Posterior vena cava (tissue), 2 donors: ENCODE measurements around the gene FHOD3. TPM values are rescaled to one million over a fixed set of nuclear protein-coding genes. Genes with fewer than 3 reads are reported as not detected.
"Not testable (repeated sequence)": the region's sequence is repeated elsewhere in the genome, so short reads cannot be mapped to it uniquely, and the experiment has no call there.

Source experiments
- DNase-seq: peaks from one replicate; pipeline ENCODE4 v3.0.0-alpha.2; 2020; ENCODE audit warnings: low spot score
- intact Hi-C, 2 donors: fragments of 100-400 bp; cut with DNase I; formaldehyde crosslinking; loops; one replicate each; pipeline versions ENCODE4 v1.14.1 to v1.14.2; 2022 to 2023
- total RNA-seq, 2 donors: library from RNA; stranded (reverse); fragmentation: NEBNext Ultra II Directional; extraction: Animal tissue kit (Norgen Biotek cat#: 25700); gene quantifications; one replicate each; pipeline ENCODE4 v1.2.1, GENCODE V29; 2021
- donor health status: DM: yes; HTN: yes; CAD: no.
- donor health status: DM: yes; HTN: yes; CAD: no.

The FHOD3 gene
- total RNA-seq, 2 donors from 2014 or later = 26.0 to 29.8 TPM

DNA sequence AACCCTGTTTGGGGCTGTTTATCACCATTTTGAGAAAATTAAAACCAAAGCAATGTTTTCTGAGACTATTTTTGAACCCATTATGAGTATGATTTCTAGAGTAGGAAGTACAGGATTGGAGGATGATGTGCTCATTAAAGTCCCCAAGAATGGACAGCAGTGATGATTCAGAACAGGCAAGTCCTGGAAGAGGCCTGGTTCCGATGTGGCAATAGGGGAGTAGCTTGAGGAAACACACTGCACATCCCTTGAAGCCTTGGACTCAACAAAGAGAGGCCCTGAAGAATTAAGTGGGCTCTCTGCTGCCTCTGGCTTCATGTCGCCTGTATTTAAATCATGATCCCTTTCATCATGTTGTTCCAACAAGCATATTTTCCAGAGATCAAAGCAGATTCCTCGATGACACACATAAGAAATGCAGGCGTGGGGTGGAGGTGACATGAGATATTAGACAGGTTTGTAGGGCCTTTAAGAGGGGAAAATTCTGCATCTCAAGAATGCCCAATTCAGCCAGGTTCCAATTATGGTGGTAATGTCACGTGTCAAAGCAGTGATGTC is 242.2 kb downstream of the FHOD3 start:
- intact Hi-C loops = no loop called here
- DNase-seq = no peak

DNA sequence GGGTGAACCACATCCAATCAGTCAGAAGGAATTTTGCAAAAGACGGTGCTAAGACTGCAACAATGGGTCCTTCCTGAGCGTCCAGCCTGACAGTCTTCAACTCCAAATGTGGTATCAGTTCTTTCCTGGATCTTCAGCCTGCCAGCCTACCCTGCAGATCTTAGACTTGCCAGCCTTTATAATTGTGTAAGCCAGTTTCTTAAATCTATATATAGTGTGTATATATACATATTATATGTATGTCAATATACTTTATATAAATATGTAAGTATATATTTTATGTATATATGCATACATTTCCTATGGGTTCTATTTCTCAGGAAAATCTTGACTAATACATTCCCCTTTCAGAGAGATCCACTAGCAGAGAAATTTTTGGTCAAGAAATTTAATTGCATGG is 245.5 kb downstream of the FHOD3 start:
- no peak for DNase-seq

DNA sequence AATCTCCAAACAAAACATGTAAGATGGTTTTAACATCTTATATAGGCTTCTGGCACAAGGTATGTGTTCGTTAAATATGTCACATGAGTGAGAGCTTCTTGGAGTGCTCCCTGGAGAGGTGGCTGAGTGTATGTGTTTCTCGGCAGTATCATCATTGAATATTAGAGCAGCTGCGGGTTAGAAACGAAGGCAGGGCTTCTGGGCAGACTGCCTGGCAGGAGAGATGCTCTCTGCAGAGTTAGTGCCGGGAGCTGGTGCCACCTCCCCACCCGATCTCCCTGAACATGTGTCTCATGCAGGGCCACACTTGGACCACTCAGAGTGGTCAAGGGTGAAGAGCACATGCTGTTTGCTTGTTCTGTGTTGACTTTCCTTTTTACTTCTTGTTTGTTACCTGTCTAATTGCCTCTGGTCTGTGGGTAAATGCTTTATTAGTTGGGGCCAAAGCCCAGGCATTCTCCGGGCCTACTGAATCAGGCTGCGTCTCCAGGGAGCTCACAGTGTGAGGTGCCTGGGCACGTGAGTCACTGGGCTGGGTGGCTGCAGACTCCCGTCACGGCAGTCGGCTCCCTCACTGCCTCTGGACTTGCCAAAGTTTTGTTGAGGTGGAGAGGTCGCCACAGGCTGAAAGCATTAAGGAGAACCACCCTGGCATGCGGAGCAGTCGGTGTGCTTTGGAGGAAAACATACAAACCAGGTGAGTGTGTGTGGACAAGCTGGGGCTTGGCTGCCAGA is 246.6 kb downstream of the FHOD3 start:
- intact Hi-C loops = no loop called here
- no peak for DNase-seq

More for the DNA sequence above, 245.5 kb downstream of the FHOD3 start:
- intact Hi-C loops = no loop called here

DNA sequence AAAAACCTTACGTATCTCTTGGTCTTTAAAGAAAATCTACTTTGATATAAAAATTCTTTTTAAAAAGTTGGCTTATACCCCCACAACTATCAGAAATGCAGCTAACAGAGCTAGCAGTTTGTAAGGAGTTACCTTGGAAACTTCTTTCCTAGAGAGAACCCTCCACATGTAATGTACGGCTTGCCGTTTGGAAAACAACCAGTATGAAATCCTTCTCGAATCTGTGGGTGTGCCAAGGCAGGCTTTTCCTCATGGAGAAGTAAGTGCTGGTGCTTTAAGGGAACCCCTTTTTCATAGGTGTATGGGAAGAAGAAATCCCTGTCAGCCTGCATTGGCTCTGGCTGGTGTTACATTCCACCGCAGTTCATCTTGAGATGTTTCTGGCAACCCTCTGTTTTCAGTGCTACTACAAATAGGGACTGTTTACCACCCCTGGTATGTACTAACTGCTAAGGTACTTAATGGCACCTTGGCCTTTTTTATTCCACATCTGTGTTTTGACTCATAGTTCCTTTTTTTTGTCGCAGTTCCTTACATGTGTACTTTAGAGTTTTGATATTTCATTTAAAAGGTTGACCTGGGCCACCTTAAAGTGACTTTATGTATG is 248.4 kb downstream of the FHOD3 start:
- DNase-seq = no peak
- intact Hi-C loops = no loop called here

DNA sequence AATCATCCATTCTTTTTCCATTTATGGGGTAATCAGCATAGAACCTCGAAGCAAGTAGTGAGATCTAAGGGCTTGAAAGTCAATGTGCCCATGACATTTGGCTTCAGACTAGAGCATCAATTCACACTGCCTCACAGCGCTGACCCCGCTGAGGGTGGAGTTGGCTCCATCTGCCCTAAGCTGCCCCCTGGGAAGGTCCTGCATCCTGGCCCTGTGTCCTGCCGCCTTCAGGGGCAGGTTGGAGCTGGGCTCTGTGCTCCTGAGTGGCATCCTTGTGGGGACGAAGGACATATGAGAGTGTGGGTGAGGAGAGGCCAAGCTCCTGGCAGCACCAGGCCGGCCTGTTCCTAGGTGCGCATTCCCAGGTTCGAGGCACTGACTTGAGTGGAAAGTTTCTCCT is 249.4 kb downstream of the FHOD3 start:
- intact Hi-C loops = no loop called here
- no peak for DNase-seq

GRCh38 chr18:36547544-36547943 is 250.0 kb downstream of the FHOD3 start:
- intact Hi-C loops = no loop called here
- DNase-seq = no peak

GRCh38 chr18:36551274-36551673 is 253.8 kb downstream of the FHOD3 start:
- DNase-seq, intact Hi-C loops: not testable (repeated sequence)

DNA sequence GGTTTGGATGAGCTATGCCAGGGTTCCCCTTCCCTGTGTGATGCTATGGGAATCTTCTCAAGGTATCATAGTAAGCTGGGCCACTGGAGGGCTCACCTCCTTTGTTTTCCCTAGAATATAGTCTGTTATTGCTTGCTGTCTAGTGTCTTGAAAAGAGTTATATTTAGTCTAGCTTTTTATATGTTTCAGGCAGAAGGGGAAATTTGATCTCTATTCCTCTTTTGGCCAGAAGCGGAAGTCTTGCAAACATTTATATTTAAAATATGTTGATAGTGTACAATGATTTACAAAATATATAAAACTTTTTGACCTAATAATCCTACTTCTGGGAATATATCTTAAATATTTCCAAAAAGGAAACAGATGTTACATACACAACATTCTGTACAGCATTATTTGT is 260.7 kb downstream of the FHOD3 start:
- no peak for DNase-seq
- intact Hi-C loops = no loop called here

DNA sequence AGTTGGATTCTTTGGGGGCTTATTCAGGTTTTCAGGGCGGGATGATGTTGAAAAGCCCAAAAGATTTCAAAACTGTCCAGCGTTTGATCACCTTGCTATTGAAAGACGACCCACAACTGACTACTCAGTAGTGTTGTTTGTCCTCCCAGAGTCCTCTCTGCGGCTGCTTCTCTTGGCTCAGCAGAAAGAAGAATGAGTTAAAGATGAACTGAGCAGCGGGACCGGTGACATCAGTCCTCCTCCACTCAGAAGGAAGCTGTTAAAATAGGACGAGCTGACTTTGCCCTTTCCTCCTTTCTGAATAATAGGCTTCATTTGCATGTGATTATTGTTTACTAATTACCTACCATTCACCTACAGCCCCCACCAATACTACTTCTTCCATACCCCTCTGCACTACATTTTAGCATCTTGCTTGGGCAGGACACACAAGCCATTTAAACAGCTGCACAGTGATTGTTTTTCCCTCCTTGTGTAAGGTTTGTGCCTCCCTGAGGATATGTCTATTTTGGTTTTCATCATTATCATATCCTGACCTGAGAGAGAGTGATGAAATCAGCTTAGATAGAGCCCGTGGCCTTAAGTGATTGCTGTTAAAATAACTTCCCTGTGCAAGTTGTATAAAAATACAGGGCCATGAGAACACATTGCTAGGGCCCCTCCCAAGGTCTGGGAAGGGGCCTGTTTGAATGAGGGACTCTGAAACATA is 261.8 kb downstream of the FHOD3 start:
- no peak for DNase-seq
- intact Hi-C loops = no loop called here

GRCh38 chr18:36560187-36560586 is 262.7 kb downstream of the FHOD3 start:
- intact Hi-C loops = loop anchor here in 1 of 2 donors (10.0 kb wide), 1 partner anchor 65 kb away; no protein-coding TSS in a partner anchor

GRCh38 chr18:36561046-36561445 is 263.5 kb downstream of the FHOD3 start:
- intact Hi-C loops = loop anchor here in 1 of 2 donors (10.0 kb wide), 1 partner anchor 66 kb away; no protein-coding TSS in a partner anchor
- no peak for DNase-seq

More at GRCh38 chr18:36560187-36560586, 262.7 kb downstream of the FHOD3 start:
- DNase-seq = no peak

DNA sequence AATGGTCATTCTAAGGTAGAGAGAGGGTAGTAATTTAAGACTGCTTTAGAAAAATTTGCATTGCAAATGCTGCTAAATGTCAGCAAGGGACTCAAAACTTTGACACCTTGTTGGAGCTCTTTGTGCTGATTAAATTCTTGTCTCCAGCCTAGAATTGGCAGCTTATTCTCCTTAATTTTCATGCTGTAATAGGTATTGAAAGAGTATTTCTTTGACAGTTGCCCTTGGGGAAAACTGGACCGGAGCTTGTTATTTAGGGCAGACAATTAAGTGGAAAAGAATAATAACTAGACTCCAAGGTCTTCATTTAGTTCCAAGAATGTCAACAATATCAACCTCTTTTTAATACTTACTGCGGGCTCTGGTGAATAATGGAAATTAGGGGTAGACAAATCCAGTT is 267.3 kb downstream of the FHOD3 start:
- intact Hi-C loops = loop anchor here in 1 of 2 donors (10.0 kb wide), 1 partner anchor 70 kb away; no protein-coding TSS in a partner anchor

GRCh38 chr18:36567800-36568199 is 270.3 kb downstream of the FHOD3 start:
- intact Hi-C loops = loop anchor here in 1 of 2 donors (10.0 kb wide), 1 partner anchor 73 kb away; no protein-coding TSS in a partner anchor
- no peak for DNase-seq

More for the DNA sequence above, 267.3 kb downstream of the FHOD3 start:
- DNase-seq = no peak

GRCh38 chr18:36568487-36568886 is 271.0 kb downstream of the FHOD3 start:
- intact Hi-C loops = loop anchor here in 1 of 2 donors (10.0 kb wide), 1 partner anchor 74 kb away; no protein-coding TSS in a partner anchor
- no peak for DNase-seq

GRCh38 chr18:36572135-36572856 is 274.8 kb downstream of the FHOD3 start:
- no peak for DNase-seq
- intact Hi-C loops = loop anchor here in 1 of 2 donors (5.0 kb wide), 1 partner anchor 275 kb away; the partner anchor contains the start of gene FHOD3

GRCh38 chr18:36576339-36576738 is 278.8 kb downstream of the FHOD3 start:
- intact Hi-C loops = no loop called here

GRCh38 chr18:36578871-36579710 is 281.6 kb downstream of the FHOD3 start:
- no peak for DNase-seq
- intact Hi-C loops = no loop called here

More at GRCh38 chr18:36576339-36576738, 278.8 kb downstream of the FHOD3 start:
- no peak for DNase-seq

GRCh38 chr18:36580266-36580665 is 282.8 kb downstream of the FHOD3 start:
- no peak for DNase-seq
- intact Hi-C loops = no loop called here
